WTC11 (cell line): Measurements from ENCODE around the gene ZNHIT3. TPM values are rescaled to one million over a fixed set of nuclear protein-coding genes. Genes with fewer than 3 reads are reported as not detected.

Source experiments
- ATAC-seq: fragments of 200-7000 bp; cut with Tn5 transposase; 2 replicates; pipeline ENCODE4 v1.10.0; 2021; ENCODE audit warnings: mild to moderate bottlenecking, moderate library complexity
- CTCF ChIA-PET: fragments of 300-600 bp; sonication (Branson Sonifier 250); formaldehyde crosslinking; loops from one replicate; lab custom pipeline; 2021; ENCODE audit warnings: antibody characterized with exemption; lab: Charles Lee
- POLR2A ChIA-PET: fragments of 350-600 bp; sonication (Branson Sonifier 250); formaldehyde crosslinking; loops from one replicate; lab custom pipeline; 2021; ENCODE audit warnings: antibody characterized with exemption; lab: Charles Lee
- DNase-seq: peaks from one replicate; pipeline ENCODE4 v3.0.0; 2021; ENCODE audit warnings: low spot score
- H3K27ac Mint-ChIP-seq: 2 replicates; pipeline ENCODE4 v1.8.0; 2021; ENCODE audit warnings: mixed read lengths
- H3K27me3 Mint-ChIP-seq: 2 replicates; pipeline ENCODE4 v1.8.0; 2021; ENCODE audit warnings: low read depth, mild to moderate bottlenecking, moderate library complexity, mixed read lengths
- H3K36me3 Mint-ChIP-seq: 2 replicates; pipeline ENCODE4 v1.8.0; 2021; ENCODE audit warnings: mixed read lengths
- H3K4me1 Mint-ChIP-seq: 2 replicates; pipeline ENCODE4 v1.8.0; 2022; ENCODE audit warnings: mixed read lengths
- H3K4me3 Mint-ChIP-seq: 2 replicates; pipeline ENCODE4 v1.8.0; 2021; ENCODE audit warnings: mild to moderate bottlenecking, moderate library complexity, mixed read lengths
- H3K9me3 Mint-ChIP-seq: 2 replicates; pipeline ENCODE4 v1.8.0; 2021; ENCODE audit warnings: mixed read lengths
- CREB1 ChIP-seq: sonication (generic); formaldehyde crosslinking; IDR thresholded peaks from 2 replicates; pipeline ENCODE4 v1.8.0; 2023; ENCODE audit warnings: mild to moderate bottlenecking, missing genetic modification reagents
- FOXK1 ChIP-seq: sonication (generic); formaldehyde crosslinking; IDR thresholded peaks from 2 replicates; pipeline ENCODE4 v1.8.0; 2022; ENCODE audit warnings: mild to moderate bottlenecking, moderate library complexity, missing genetic modification reagents
- HMGA2 ChIP-seq: fragments of 250-450 bp; sonication (Bioruptor Pico); IDR thresholded peaks from 2 replicates; pipeline ENCODE4 v1.4.0; 2021; ENCODE audit warnings: mild to moderate bottlenecking, moderate library complexity
- KAT7 ChIP-seq: sonication (generic); formaldehyde crosslinking; IDR thresholded peaks from 2 replicates; pipeline ENCODE4 v1.8.1; 2023; ENCODE audit warnings: missing genetic modification reagents, mild to moderate bottlenecking, borderline replicate concordance
- NFATC4 ChIP-seq: fragments of 250-450 bp; sonication (Bioruptor Pico); IDR thresholded peaks from 2 replicates; pipeline ENCODE4 v1.9.0; 2021; ENCODE audit warnings: mild to moderate bottlenecking
- TP53 ChIP-seq: sonication (generic); formaldehyde crosslinking; IDR thresholded peaks from 2 replicates; pipeline ENCODE4 v1.8.1; 2023; ENCODE audit warnings: mild to moderate bottlenecking, missing genetic modification reagents
- total RNA-seq: library from RNA; stranded (reverse); gene quantifications from 3 replicates; pipeline ENCODE4 v1.2.3, GENCODE V29; 2021
- TF ChIP-seq, protein P1 (sequence below): sonication (generic); formaldehyde crosslinking; IDR thresholded peaks from 2 replicates; pipeline ENCODE4 v1.8.1; 2023; ENCODE audit warnings: mild to moderate bottlenecking, missing genetic modification reagents, borderline replicate concordance
- TF ChIP-seq, protein P2 (sequence below): sonication (generic); formaldehyde crosslinking; IDR thresholded peaks from 2 replicates; pipeline ENCODE4 v1.8.1; 2022; ENCODE audit warnings: mild to moderate bottlenecking, moderate library complexity, missing genetic modification reagents
- TF ChIP-seq, protein P3 (sequence below): sonication (generic); formaldehyde crosslinking; IDR thresholded peaks from 2 replicates; pipeline ENCODE4 v1.8.0; 2022; ENCODE audit warnings: mild to moderate bottlenecking, missing genetic modification reagents
- TF ChIP-seq, protein P4 (sequence below): sonication (generic); formaldehyde crosslinking; IDR thresholded peaks from 2 replicates; pipeline ENCODE4 v1.8.1; 2022; ENCODE audit warnings: low read depth, missing genetic modification reagents, borderline replicate concordance
- TF ChIP-seq, protein P5 (sequence below): sonication (generic); formaldehyde crosslinking; IDR thresholded peaks from 2 replicates; pipeline ENCODE4 v1.8.0; 2022; ENCODE audit warnings: mild to moderate bottlenecking, missing genetic modification reagents
- TF ChIP-seq, protein P6 (sequence below): sonication (generic); formaldehyde crosslinking; IDR thresholded peaks from 2 replicates; pipeline ENCODE4 v1.8.1; 2022; ENCODE audit warnings: low read depth, mild to moderate bottlenecking, moderate library complexity, missing genetic modification reagents, borderline replicate concordance
- TF ChIP-seq, protein P7 (sequence below): sonication (generic); formaldehyde crosslinking; IDR thresholded peaks from 2 replicates; pipeline ENCODE4 v1.8.1; 2022; ENCODE audit warnings: missing genetic modification reagents, borderline replicate concordance
- TF ChIP-seq, protein P8 (sequence below): sonication (generic); formaldehyde crosslinking; IDR thresholded peaks from 2 replicates; pipeline ENCODE4 v1.8.1; 2023; ENCODE audit warnings: mild to moderate bottlenecking, missing genetic modification reagents, moderate library complexity
- TF ChIP-seq, protein P9 (sequence below): fragments of 250-450 bp; sonication (Bioruptor Pico); IDR thresholded peaks from 2 replicates; pipeline ENCODE4 v1.9.0; 2021; ENCODE audit warnings: mild to moderate bottlenecking
- TF ChIP-seq, protein P10 (sequence below): sonication (generic); formaldehyde crosslinking; IDR thresholded peaks from 2 replicates; pipeline ENCODE4 v1.8.1; 2023; ENCODE audit warnings: mild to moderate bottlenecking, missing genetic modification reagents

The ZNHIT3 gene
- total RNA-seq, 1 experiment from 2014 or later: 47.0 TPM

DNA sequence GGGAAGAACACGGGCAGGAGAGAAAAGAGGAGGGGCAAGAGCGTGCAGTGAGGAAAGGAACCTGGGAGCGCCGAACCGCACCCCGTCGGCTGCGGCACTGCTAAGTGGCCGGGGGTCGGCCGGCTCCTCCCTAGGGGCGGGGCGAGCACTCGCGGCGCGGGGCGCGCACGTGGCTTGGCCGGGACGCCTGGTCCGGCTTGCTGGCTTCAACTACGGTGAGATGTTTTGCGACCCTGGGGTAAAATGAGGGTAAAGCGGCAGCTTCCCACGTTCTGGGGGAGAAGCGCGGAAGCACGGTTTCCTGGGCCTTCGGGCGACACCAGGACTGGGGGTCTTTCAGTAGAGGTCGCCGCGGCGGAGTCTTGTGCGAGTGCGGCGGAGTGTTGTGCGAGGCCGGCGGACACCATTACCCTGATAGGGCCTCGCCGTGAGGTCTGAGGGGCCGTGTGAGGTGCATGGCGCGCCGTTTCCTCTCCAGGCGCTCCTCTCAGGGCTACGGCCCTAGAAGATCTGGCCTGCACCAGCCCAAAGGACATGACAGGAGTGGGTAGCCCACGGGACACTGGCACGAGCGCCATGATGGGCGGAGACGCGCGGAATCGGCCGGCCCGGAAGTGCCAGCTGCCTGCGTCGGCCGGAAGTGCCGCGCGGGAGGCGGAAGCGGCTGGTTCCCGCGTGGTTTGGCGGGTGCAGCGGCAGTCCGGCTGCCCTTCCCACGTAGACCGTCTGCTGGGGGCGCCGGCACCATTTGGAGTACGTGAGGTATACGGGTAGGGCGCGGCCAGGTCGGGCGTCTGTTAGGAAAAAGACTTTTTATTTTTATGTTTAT, 48.6 kb downstream of the ZNHIT3 start, which contains the start of the genes MYO19 and PIGW:
Gene MYO19 (minus strand): TSS at position 29 of the 829 bp plus-strand sequence. CDS start 2,330 bp downstream, outside the sequence.
Gene PIGW (plus strand): TSS at position 148 of the 829 bp plus-strand sequence. CDS start 2,115 bp downstream, outside the sequence.
- peak; percentile 90 for ATAC-seq
- H3K4me3 Mint-ChIP-seq: peak within 1 kb of the TSS; percentile 95
- peak; percentile 91 for DNase-seq
- H3K27me3 Mint-ChIP-seq: no peaks in the 10 kb centered on the region
- POLR2A ChIA-PET: interaction anchor here (1.2 to 2.7 kb wide), 3 partner anchors 10 to 57 kb away, joined by 5 to 37 read pairs (median 6); partner anchors contain the start of genes DHRS11 and GGNBP2
- no peaks in the 10 kb centered on the region for H3K9me3 Mint-ChIP-seq
- H3K4me1 Mint-ChIP-seq: peaks cover 13% of the 10 kb centered on the region
- peaks cover 39% of the 10 kb centered on the region for H3K36me3 Mint-ChIP-seq
- peak within 1 kb of the TSS; percentile 98 for H3K27ac Mint-ChIP-seq
- CTCF ChIA-PET: interaction anchor here (0.6 to 3.0 kb wide), 11 partner anchors 11 to 726 kb away, joined by 3 to 40 read pairs (median 4); partner anchors contain the start of genes GGNBP2, TAF15 and ZNHIT3
- TF ChIP-seq, protein P1, sequence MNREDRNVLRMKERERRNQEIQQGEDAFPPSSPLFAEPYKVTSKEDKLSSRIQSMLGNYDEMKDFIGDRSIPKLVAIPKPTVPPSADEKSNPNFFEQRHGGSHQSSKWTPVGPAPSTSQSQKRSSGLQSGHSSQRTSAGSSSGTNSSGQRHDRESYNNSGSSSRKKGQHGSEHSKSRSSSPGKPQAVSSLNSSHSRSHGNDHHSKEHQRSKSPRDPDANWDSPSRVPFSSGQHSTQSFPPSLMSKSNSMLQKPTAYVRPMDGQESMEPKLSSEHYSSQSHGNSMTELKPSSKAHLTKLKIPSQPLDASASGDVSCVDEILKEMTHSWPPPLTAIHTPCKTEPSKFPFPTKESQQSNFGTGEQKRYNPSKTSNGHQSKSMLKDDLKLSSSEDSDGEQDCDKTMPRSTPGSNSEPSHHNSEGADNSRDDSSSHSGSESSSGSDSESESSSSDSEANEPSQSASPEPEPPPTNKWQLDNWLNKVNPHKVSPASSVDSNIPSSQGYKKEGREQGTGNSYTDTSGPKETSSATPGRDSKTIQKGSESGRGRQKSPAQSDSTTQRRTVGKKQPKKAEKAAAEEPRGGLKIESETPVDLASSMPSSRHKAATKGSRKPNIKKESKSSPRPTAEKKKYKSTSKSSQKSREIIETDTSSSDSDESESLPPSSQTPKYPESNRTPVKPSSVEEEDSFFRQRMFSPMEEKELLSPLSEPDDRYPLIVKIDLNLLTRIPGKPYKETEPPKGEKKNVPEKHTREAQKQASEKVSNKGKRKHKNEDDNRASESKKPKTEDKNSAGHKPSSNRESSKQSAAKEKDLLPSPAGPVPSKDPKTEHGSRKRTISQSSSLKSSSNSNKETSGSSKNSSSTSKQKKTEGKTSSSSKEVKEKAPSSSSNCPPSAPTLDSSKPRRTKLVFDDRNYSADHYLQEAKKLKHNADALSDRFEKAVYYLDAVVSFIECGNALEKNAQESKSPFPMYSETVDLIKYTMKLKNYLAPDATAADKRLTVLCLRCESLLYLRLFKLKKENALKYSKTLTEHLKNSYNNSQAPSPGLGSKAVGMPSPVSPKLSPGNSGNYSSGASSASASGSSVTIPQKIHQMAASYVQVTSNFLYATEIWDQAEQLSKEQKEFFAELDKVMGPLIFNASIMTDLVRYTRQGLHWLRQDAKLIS (CRISPR knock-in tag): no peak
- TF ChIP-seq, protein P2, sequence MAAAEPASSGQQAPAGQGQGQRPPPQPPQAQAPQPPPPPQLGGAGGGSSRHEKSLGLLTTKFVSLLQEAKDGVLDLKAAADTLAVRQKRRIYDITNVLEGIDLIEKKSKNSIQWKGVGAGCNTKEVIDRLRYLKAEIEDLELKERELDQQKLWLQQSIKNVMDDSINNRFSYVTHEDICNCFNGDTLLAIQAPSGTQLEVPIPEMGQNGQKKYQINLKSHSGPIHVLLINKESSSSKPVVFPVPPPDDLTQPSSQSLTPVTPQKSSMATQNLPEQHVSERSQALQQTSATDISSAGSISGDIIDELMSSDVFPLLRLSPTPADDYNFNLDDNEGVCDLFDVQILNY (CRISPR knock-in tag): 0 out of 2 replicates have a peak, but pooled peaks have one; percentile 57
- peak; percentile 72; the same call in 1 of the 2 replicates for TF ChIP-seq TP53
- TF ChIP-seq, protein P3, sequence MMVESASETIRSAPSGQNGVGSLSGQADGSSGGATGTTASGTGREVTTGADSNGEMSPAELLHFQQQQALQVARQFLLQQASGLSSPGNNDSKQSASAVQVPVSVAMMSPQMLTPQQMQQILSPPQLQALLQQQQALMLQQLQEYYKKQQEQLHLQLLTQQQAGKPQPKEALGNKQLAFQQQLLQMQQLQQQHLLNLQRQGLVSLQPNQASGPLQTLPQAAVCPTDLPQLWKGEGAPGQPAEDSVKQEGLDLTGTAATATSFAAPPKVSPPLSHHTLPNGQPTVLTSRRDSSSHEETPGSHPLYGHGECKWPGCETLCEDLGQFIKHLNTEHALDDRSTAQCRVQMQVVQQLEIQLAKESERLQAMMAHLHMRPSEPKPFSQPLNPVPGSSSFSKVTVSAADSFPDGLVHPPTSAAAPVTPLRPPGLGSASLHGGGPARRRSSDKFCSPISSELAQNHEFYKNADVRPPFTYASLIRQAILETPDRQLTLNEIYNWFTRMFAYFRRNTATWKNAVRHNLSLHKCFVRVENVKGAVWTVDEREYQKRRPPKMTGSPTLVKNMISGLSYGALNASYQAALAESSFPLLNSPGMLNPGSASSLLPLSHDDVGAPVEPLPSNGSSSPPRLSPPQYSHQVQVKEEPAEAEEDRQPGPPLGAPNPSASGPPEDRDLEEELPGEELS (CRISPR knock-in tag): peak; percentile 84; the same call in 1 of the 2 replicates
- TF ChIP-seq, protein P4, sequence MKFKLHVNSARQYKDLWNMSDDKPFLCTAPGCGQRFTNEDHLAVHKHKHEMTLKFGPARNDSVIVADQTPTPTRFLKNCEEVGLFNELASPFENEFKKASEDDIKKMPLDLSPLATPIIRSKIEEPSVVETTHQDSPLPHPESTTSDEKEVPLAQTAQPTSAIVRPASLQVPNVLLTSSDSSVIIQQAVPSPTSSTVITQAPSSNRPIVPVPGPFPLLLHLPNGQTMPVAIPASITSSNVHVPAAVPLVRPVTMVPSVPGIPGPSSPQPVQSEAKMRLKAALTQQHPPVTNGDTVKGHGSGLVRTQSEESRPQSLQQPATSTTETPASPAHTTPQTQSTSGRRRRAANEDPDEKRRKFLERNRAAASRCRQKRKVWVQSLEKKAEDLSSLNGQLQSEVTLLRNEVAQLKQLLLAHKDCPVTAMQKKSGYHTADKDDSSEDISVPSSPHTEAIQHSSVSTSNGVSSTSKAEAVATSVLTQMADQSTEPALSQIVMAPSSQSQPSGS (CRISPR knock-in tag): no peak
- TF ChIP-seq, protein P5, sequence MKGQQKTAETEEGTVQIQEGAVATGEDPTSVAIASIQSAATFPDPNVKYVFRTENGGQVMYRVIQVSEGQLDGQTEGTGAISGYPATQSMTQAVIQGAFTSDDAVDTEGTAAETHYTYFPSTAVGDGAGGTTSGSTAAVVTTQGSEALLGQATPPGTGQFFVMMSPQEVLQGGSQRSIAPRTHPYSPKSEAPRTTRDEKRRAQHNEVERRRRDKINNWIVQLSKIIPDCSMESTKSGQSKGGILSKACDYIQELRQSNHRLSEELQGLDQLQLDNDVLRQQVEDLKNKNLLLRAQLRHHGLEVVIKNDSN (CRISPR knock-in tag): peak; percentile 77
- TF ChIP-seq HMGA2 (CRISPR knock-in tag): no peak
- TF ChIP-seq CREB1: peak; percentile 29; the same call in 1 of the 2 replicates
- TF ChIP-seq, protein P6, sequence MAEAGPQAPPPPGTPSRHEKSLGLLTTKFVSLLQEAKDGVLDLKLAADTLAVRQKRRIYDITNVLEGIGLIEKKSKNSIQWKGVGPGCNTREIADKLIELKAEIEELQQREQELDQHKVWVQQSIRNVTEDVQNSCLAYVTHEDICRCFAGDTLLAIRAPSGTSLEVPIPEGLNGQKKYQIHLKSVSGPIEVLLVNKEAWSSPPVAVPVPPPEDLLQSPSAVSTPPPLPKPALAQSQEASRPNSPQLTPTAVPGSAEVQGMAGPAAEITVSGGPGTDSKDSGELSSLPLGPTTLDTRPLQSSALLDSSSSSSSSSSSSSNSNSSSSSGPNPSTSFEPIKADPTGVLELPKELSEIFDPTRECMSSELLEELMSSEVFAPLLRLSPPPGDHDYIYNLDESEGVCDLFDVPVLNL (CRISPR knock-in tag): peak; percentile 73
- TF ChIP-seq, protein P7, sequence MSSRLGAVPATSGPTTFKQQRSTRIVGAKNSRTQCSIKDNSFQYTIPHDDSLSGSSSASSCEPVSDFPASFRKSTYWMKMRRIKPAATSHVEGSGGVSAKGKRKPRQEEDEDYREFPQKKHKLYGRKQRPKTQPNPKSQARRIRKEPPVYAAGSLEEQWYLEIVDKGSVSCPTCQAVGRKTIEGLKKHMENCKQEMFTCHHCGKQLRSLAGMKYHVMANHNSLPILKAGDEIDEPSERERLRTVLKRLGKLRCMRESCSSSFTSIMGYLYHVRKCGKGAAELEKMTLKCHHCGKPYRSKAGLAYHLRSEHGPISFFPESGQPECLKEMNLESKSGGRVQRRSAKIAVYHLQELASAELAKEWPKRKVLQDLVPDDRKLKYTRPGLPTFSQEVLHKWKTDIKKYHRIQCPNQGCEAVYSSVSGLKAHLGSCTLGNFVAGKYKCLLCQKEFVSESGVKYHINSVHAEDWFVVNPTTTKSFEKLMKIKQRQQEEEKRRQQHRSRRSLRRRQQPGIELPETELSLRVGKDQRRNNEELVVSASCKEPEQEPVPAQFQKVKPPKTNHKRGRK (CRISPR knock-in tag): 0 out of 2 replicates have a peak, but pooled peaks have one; percentile 32
- peak; percentile 75 for TF ChIP-seq FOXK1 (CRISPR knock-in tag)
- TF ChIP-seq KAT7 (CRISPR knock-in tag): 0 out of 2 replicates have a peak, but pooled peaks have one; percentile 72
- TF ChIP-seq, protein P8, sequence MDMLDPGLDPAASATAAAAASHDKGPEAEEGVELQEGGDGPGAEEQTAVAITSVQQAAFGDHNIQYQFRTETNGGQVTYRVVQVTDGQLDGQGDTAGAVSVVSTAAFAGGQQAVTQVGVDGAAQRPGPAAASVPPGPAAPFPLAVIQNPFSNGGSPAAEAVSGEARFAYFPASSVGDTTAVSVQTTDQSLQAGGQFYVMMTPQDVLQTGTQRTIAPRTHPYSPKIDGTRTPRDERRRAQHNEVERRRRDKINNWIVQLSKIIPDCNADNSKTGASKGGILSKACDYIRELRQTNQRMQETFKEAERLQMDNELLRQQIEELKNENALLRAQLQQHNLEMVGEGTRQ (CRISPR knock-in tag): peak; percentile 74
- TF ChIP-seq, protein P9, sequence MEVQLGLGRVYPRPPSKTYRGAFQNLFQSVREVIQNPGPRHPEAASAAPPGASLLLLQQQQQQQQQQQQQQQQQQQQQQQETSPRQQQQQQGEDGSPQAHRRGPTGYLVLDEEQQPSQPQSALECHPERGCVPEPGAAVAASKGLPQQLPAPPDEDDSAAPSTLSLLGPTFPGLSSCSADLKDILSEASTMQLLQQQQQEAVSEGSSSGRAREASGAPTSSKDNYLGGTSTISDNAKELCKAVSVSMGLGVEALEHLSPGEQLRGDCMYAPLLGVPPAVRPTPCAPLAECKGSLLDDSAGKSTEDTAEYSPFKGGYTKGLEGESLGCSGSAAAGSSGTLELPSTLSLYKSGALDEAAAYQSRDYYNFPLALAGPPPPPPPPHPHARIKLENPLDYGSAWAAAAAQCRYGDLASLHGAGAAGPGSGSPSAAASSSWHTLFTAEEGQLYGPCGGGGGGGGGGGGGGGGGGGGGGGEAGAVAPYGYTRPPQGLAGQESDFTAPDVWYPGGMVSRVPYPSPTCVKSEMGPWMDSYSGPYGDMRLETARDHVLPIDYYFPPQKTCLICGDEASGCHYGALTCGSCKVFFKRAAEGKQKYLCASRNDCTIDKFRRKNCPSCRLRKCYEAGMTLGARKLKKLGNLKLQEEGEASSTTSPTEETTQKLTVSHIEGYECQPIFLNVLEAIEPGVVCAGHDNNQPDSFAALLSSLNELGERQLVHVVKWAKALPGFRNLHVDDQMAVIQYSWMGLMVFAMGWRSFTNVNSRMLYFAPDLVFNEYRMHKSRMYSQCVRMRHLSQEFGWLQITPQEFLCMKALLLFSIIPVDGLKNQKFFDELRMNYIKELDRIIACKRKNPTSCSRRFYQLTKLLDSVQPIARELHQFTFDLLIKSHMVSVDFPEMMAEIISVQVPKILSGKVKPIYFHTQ (CRISPR knock-in tag): no peak
- no peak for TF ChIP-seq NFATC4 (CRISPR knock-in tag)
- TF ChIP-seq, protein P10, sequence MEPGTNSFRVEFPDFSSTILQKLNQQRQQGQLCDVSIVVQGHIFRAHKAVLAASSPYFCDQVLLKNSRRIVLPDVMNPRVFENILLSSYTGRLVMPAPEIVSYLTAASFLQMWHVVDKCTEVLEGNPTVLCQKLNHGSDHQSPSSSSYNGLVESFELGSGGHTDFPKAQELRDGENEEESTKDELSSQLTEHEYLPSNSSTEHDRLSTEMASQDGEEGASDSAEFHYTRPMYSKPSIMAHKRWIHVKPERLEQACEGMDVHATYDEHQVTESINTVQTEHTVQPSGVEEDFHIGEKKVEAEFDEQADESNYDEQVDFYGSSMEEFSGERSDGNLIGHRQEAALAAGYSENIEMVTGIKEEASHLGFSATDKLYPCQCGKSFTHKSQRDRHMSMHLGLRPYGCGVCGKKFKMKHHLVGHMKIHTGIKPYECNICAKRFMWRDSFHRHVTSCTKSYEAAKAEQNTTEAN: peak; percentile 90
